Measurements from ENCODE around the gene NCK2. TPM values are rescaled to one million over a fixed set of nuclear protein-coding genes. Genes with fewer than 3 reads are reported as not detected.

Gene NCK2
- total and polyA plus RNA-seq, 10 of the 15 experiments (the other 5 are each of a cell fraction or from before 2014, with no cell fraction given), result 1.2 to 30.9 (median 14.1) TPM

DNA sequence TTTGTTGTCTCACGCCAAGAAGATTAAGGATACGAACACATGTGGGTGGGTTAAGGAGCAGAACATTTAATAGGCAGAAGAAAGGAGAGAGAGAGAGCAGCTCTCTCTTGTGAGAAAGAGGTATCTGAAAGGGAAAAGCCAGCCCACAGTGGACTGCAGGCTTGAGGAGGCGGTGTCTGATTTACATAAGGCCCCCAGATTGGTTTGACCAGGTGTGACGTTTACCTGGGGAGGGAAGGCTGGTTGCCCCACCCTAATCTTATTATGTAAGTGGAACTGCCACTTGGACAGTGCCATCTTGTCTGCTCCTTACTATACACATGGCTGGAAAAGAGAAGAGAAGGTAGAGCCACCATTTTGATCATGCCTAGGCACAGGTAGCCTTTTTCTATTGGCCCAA, 189.2 kb downstream of the NCK2 start:
- no peak overlapping the region for H3K4me3 ChIP-seq
- FAIRE-seq (no peak), ATAC-seq (no peak), DNase-seq (ENCODE audit: low read depth, low spot score) (no peak)
- ChIA-PET POLR2A (interaction anchor here (0.5 kb wide), 1 partner anchor 27 kb away, joined by 4 read pairs; no protein-coding TSS in a partner anchor), CTCF (no interaction called here), SMC1A (ENCODE audit: uncharacterized antibody, unreplicated experiment) (interaction anchor here (1.8 kb wide), 1 partner anchor 16 kb away, joined by 6 read pairs; no protein-coding TSS in a partner anchor), RAD21 (ENCODE audit: unreplicated experiment) (no interaction called here)
- 69% methylated on average over 4 of the region's 4 CpGs for WGBS (ENCODE audit: insufficient coverage, insufficient replicate concordance, low lambda C conversion rate, missing lambda C conversion rate)
- H2AFZ ChIP-seq (ENCODE audit: control insufficient read depth, low read depth, low read length), result no peak overlapping the region
- H3K27ac ChIP-seq (ENCODE audit: control insufficient read depth, insufficient read depth), result no peak overlapping the region
- no TSS peak for BruUV-seq (replicated peaks)
- no peak overlapping the region for H3K4me2 ChIP-seq (ENCODE audit: control insufficient read depth, insufficient read depth)
- in situ Hi-C loops (cut with MboI), result no loop called here
- H3K9me3 ChIP-seq (replicated peaks; ENCODE audit: control insufficient read depth, insufficient read depth, low read length), result no peaks in the 10 kb centered on the region; the same call in 2 of the 3 replicates
- intact Hi-C loops (cut with micrococcal nuclease; ENCODE audit: unreplicated experiment), result no loop called here
- no peaks in the 10 kb centered on the region for H3K36me3 ChIP-seq (ENCODE audit: control insufficient read depth in 2 of 2, insufficient read depth in 2 of 2, low read length in 1 of 2)
- no peaks in the 10 kb centered on the region for H3K4me1 ChIP-seq (ENCODE audit: control insufficient read depth, insufficient read depth, low read length)
- TF ChIP-seq CBFB (IDR thresholded peaks at IDR 0.05; ENCODE audit: low read depth) (no peak), EED (IDR thresholded peaks at IDR 0.05; ENCODE audit: low read depth) (no peak), POLR2AphosphoS5 (IDR thresholded peaks at IDR 0.05; ENCODE audit: low read length) (no peak), SMARCA5 (IDR thresholded peaks at IDR 0.05) (no peak), MYC (IDR thresholded peaks at IDR 0.05; ENCODE audit: insufficient read depth, insufficient read length, insufficient replicate concordance, low read length, severe bottlenecking) (no peak), EGR1 (IDR thresholded peaks at IDR 0.05; ENCODE audit: borderline replicate concordance in 1 of 2, low read depth in 2 of 2, low read length in 2 of 2) (no peak), RBBP5 (conservative IDR thresholded peaks at IDR 0.05) (no peak), PAX5 (IDR thresholded peaks at IDR 0.05; ENCODE audit: borderline replicate concordance, low read depth, low read length) (no peak), ZBED1 (IDR thresholded peaks at IDR 0.05; ENCODE audit: borderline replicate concordance) (no peak), ATF7 (IDR thresholded peaks at IDR 0.05; ENCODE audit: low read depth) (no peak), ZSCAN29 (IDR thresholded peaks at IDR 0.05) (no peak), BCL11A (IDR thresholded peaks at IDR 0.05; ENCODE audit: low read depth, low read length) (no peak)
- TF ChIP-seq, protein P1, sequence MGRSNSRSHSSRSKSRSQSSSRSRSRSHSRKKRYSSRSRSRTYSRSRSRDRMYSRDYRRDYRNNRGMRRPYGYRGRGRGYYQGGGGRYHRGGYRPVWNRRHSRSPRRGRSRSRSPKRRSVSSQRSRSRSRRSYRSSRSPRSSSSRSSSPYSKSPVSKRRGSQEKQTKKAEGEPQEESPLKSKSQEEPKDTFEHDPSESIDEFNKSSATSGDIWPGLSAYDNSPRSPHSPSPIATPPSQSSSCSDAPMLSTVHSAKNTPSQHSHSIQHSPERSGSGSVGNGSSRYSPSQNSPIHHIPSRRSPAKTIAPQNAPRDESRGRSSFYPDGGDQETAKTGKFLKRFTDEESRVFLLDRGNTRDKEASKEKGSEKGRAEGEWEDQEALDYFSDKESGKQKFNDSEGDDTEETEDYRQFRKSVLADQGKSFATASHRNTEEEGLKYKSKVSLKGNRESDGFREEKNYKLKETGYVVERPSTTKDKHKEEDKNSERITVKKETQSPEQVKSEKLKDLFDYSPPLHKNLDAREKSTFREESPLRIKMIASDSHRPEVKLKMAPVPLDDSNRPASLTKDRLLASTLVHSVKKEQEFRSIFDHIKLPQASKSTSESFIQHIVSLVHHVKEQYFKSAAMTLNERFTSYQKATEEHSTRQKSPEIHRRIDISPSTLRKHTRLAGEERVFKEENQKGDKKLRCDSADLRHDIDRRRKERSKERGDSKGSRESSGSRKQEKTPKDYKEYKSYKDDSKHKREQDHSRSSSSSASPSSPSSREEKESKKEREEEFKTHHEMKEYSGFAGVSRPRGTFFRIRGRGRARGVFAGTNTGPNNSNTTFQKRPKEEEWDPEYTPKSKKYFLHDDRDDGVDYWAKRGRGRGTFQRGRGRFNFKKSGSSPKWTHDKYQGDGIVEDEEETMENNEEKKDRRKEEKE (IDR thresholded peaks at IDR 0.05), result no peak
- TF ChIP-seq, protein P2, sequence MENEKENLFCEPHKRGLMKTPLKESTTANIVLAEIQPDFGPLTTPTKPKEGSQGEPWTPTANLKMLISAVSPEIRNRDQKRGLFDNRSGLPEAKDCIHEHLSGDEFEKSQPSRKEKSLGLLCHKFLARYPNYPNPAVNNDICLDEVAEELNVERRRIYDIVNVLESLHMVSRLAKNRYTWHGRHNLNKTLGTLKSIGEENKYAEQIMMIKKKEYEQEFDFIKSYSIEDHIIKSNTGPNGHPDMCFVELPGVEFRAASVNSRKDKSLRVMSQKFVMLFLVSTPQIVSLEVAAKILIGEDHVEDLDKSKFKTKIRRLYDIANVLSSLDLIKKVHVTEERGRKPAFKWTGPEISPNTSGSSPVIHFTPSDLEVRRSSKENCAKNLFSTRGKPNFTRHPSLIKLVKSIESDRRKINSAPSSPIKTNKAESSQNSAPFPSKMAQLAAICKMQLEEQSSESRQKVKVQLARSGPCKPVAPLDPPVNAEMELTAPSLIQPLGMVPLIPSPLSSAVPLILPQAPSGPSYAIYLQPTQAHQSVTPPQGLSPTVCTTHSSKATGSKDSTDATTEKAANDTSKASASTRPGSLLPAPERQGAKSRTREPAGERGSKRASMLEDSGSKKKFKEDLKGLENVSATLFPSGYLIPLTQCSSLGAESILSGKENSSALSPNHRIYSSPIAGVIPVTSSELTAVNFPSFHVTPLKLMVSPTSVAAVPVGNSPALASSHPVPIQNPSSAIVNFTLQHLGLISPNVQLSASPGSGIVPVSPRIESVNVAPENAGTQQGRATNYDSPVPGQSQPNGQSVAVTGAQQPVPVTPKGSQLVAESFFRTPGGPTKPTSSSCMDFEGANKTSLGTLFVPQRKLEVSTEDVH (IDR thresholded peaks at IDR 0.05; ENCODE audit: low read depth, partially characterized antibody), result no peak
- no peaks in the 10 kb centered on the region for H3K79me2 ChIP-seq (ENCODE audit: control insufficient read depth, insufficient read depth, low read length)
- no peaks in the 10 kb centered on the region for H3K27me3 ChIP-seq (replicated peaks in 1 of 2; ENCODE audit: control insufficient read depth in 2 of 2, insufficient read depth in 2 of 2, low read length in 1 of 2)
- H3K9ac ChIP-seq (ENCODE audit: control insufficient read depth, insufficient read depth, low read length), result no peak overlapping the region
- H4K20me1 ChIP-seq (ENCODE audit: control insufficient read depth, insufficient read depth), result no peaks in the 10 kb centered on the region

All from GM12878 (cell line).